Psoas muscle (tissue), 8 donors: ENCODE measurements around the gene NELFA. TPM values are rescaled to one million over a fixed set of nuclear protein-coding genes. Genes with fewer than 3 reads are reported as not detected.

Source experiments
- ATAC-seq, 4 donors: fragments of 200-7000 bp; cut with Tn5 transposase; one replicate each; pipeline ENCODE4 v1.9.1; 2020; ENCODE audit warnings: moderate library complexity in 3 of 4, mild to moderate bottlenecking in 2 of 4
- DNase-seq, 2 donors: peaks; one replicate each; pipeline ENCODE4 v3.0.0-alpha.2; 2020
- H3K27ac ChIP-seq: fragments of 200-600 bp; one replicate; pipeline ENCODE4 v1.8.0; 2022
- H3K27me3 ChIP-seq, 3 donors: fragments of 200-600 bp in 1 of 3; one replicate each; pipeline versions ENCODE4 v1.6.1 to v1.8.0; 2013 to 2022; ENCODE audit warnings: low read length in 2 of 3, mild to moderate bottlenecking in 2 of 3, moderate library complexity in 1 of 3; ENCODE audit not compliant: insufficient read depth in 3 of 3
- H3K36me3 ChIP-seq, 2 donors: fragments of 200-600 bp in 1 of 2; one replicate each; pipeline versions ENCODE4 v1.6.1 to v1.8.0; 2013 to 2022; ENCODE audit warnings: low read depth in 1 of 2, mild to moderate bottlenecking in 1 of 2, moderate library complexity in 1 of 2; ENCODE audit not compliant: insufficient read depth in 1 of 2
- H3K4me1 ChIP-seq: fragments of 200-600 bp; one replicate; pipeline ENCODE4 v1.8.0; 2022
- H3K4me3 ChIP-seq: fragments of 200-600 bp; one replicate; pipeline ENCODE4 v1.8.0; 2022; ENCODE audit warnings: mild to moderate bottlenecking
- H3K9me3 ChIP-seq: fragments of 200-600 bp; one replicate; pipeline ENCODE4 v1.8.0; 2022
- WGBS, 3 donors: extraction: QIAGEN DNeasy Blood & Tissue Kit; methylation state at CpG; one replicate each; pipeline versions ENCODE4 v1.1.6 to v1.1.7; 2013; 5-methylcytosine and 5-hydroxymethylcytosine counted together
- intact Hi-C, 2 donors: fragments of 100-400 bp; cut with DNase I; formaldehyde crosslinking; loops; one replicate each; pipeline versions ENCODE4 v1.11.0 to v1.14.2; 2022
- polyA plus RNA-seq, 3 donors: library from polyadenylated mRNA; stranded (reverse); fragments of 200-250 nt; gene quantifications; one replicate each; pipeline ENCODE4 v1.2.3, GENCODE V29; 2013
- total RNA-seq, 4 donors: library from RNA; stranded (reverse); fragmentation: NEBNext Ultra II Directional in 2 of 4; extraction: Animal tissue kit (Norgen Biotek cat#: 25700) in 2 of 4; gene quantifications; one replicate each; pipeline versions ENCODE4 v1.2.1 to v1.2.4, GENCODE V29; 2021 to 2023
- TF ChIP-seq, protein P1 (sequence below): fragments of 200-600 bp; IDR thresholded peaks from one replicate; pipeline ENCODE4 v1.8.0; 2022; ENCODE audit warnings: antibody characterized with exemption
- donor health status: healthy with polysubstance abuse.
- donor health status: DM: no; HTN: no; CAD: no; lungs with moderate emphysema.
- donor health status: Bipolar disorder and iron deficiency.
- donor health status: healthy.
- donor health status: DM: yes; HTN: yes; CAD: no.
- donor health status: DM: no; HTN: no; CAD: no.
- donor health status: DM: no; HTN: no; CAD: no.
- donor health status: DM: yes; HTN: yes; CAD: no.

Gene NELFA
- total and polyA plus RNA-seq, 7 donors, result 11.4 to 20.2 (median 13.2) TPM

DNA sequence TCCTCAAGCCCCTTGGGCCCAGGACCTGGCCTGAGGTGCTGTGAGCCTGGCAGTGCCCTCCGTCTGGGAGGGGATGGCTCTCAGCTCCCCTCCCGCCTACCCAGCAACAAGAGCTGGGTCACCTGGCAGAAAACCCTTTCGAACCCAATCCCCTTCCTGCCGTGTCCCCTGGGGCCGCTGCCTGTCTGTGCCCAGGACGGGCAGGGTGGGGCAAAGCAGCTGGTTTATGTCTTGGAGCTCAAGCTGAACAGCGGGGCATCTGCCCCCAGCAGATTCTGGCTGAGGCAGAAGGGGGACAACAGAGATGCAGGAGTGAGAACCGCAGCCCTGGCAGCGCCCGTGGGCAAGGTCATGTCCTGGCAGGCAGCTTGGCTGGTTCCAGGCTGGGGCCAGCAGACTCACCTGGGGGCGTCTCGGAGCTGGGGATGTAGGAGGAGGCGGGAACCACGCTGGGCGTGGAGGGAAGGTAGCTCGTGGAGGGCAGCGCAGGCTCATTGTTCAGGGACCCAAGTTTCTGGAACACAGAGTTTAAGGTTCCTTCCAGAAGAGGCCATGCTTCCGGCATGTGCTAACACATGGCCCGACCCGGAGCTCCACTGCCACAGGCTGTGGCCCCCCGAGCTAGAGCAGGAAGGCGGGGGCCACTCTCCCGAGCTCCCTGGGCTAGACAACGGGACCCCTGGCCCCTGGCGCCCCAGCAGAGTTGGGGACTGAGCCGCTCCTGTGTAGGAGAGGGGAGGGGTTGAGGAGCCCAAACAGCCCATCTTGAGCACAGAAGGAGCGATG, 24.2 kb downstream of the NELFA start:
- peaks cover 5 to 100% of the 10 kb centered on the region in 2 donors for H3K36me3 ChIP-seq
- 75 to 83% (median 76%) methylated on average over 27 of the region's 27 CpGs for WGBS, 3 donors
- H3K27ac ChIP-seq, result no peak overlapping the region
- intact Hi-C loops, result no loop called here
- TF ChIP-seq, protein P1, sequence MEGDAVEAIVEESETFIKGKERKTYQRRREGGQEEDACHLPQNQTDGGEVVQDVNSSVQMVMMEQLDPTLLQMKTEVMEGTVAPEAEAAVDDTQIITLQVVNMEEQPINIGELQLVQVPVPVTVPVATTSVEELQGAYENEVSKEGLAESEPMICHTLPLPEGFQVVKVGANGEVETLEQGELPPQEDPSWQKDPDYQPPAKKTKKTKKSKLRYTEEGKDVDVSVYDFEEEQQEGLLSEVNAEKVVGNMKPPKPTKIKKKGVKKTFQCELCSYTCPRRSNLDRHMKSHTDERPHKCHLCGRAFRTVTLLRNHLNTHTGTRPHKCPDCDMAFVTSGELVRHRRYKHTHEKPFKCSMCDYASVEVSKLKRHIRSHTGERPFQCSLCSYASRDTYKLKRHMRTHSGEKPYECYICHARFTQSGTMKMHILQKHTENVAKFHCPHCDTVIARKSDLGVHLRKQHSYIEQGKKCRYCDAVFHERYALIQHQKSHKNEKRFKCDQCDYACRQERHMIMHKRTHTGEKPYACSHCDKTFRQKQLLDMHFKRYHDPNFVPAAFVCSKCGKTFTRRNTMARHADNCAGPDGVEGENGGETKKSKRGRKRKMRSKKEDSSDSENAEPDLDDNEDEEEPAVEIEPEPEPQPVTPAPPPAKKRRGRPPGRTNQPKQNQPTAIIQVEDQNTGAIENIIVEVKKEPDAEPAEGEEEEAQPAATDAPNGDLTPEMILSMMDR, result no peak
- ATAC-seq (no peak), DNase-seq (no peak)
- no peak overlapping the region for H3K4me3 ChIP-seq
- no peaks in the 10 kb centered on the region for H3K9me3 ChIP-seq
- no peaks in the 10 kb centered on the region for H3K4me1 ChIP-seq
- H3K27me3 ChIP-seq, result no peaks in the 10 kb centered on the region

DNA sequence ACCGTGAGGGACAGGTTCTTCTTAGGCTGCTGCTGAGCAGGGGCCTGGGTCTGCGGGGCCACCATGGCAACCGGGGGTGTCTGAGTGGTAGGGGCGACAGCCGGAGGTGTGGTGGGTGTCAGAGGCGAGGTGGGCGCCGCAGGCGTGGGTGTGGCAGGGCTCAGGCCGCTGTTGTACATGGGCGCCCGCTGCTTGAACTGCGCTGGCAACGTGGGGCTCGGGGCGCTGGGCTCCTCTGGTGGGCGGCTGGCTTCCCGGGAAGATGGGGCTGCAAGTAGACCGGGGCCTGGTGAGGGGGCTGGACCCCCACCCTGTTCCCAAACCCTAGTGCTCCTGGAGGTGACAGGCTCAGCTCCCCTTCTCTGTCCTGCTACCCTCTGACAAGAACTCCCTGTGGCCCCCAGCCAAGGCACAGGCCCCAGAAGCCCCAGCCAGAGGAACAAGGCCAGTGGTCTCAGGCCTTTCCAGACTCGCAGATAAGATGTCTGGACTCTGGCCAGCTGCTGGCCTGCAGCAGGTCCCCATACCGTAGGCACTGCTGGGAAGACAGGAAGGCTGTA, 24.8 kb downstream of the NELFA start:
- TF ChIP-seq, protein P1, result no peak
- WGBS, 3 donors, result 87 to 92% (median 89%) methylated on average over 18 to 21 of the region's 21 CpGs
- Histone ChIP-seq H3K9me3 (no peaks in the 10 kb centered on the region), H3K27ac (no peak overlapping the region), H3K27me3 (no peaks in the 10 kb centered on the region), H3K4me1 (no peaks in the 10 kb centered on the region), H3K4me3 (no peak overlapping the region), H3K36me3 (peaks cover 5 to 99% of the 10 kb centered on the region in 2 donors)
- ATAC-seq (no peak), DNase-seq (no peak)
- intact Hi-C loops, result no loop called here

GRCh38 chr4:1983053-1983845, 25.5 kb downstream of the NELFA start:
- Histone ChIP-seq H3K4me1 (no peaks in the 10 kb centered on the region), H3K4me3 (no peak overlapping the region), H3K36me3 (peaks cover 5 to 99% of the 10 kb centered on the region in 2 donors), H3K9me3 (no peaks in the 10 kb centered on the region), H3K27ac (no peak overlapping the region), H3K27me3 (no peaks in the 10 kb centered on the region)
- TF ChIP-seq, protein P1, result no peak
- WGBS, 3 donors, result 84 to 86% (median 85%) methylated on average over 34 of the region's 34 CpGs
- intact Hi-C loops, result no loop called here
- DNase-seq (no peak), ATAC-seq (no peak)

GRCh38 chr4:1982124-1983052, 26.4 kb downstream of the NELFA start:
- DNase-seq (no peak), ATAC-seq (no peak)
- H3K9me3 ChIP-seq, result no peaks in the 10 kb centered on the region
- no peaks in the 10 kb centered on the region for H3K4me1 ChIP-seq
- 85 to 89% (median 86%) methylated on average over 16 of the region's 16 CpGs for WGBS, 3 donors
- TF ChIP-seq, protein P1, result no peak
- no peak overlapping the region for H3K27ac ChIP-seq
- intact Hi-C loops, result no loop called here
- no peak overlapping the region for H3K4me3 ChIP-seq
- H3K36me3 ChIP-seq, result peaks cover 5 to 92% of the 10 kb centered on the region in 2 donors
- H3K27me3 ChIP-seq, result no peaks in the 10 kb centered on the region
